ENCODE measurements around the gene FTCD.

DNA sequence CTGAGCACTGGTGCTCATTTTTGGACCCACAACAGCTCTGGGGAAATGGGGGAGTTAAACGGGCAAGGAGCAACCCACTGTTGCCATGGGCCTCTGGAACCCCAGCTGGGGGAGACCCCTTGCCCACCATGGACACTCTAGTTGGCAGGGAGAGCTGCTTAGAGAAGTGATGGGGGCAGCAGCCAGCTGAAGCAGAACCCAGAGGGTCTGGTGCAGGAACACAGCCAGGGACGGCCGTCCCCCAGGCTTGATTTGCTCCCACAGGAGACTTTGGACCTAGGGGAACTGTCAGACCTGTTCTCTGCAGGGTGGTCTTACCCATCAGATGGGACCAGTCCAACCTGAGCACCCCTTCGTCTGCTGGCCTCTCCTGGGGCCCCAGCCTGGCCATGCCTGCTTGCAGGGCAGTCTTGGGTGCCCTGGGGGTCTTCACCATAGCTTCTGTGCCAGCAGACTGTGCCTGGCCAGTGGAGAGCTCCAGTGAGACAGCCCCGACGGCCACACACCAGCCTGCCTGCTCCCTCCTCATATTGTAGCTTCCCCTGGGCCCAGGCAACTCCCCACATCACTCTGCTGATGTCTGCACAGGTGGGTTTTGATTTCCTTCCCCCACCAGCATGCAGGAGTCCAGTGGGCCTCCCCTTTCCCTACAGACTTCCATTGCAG lies 17.6 kb upstream of the FTCD start:
- TF ChIP-seq ZNF274 (IDR thresholded peaks at IDR 0.05; ENCODE audit: borderline replicate concordance, low read depth, low read length) (no peak), ZNF232 (CRISPR knock-in tag; IDR thresholded peaks at IDR 0.05) (no peak), POLR2AphosphoS5 (IDR thresholded peaks at IDR 0.05; ENCODE audit: control insufficient read depth, insufficient read depth, low read depth, low read length) (no peak), EP300 (IDR thresholded peaks at IDR 0.05; ENCODE audit: low read length) (no peak), TARDBP (IDR thresholded peaks at IDR 0.05) (no peak), SP1 (CRISPR knock-in tag; IDR thresholded peaks at IDR 0.05) (no peak)
- TF ChIP-seq, protein P1, sequence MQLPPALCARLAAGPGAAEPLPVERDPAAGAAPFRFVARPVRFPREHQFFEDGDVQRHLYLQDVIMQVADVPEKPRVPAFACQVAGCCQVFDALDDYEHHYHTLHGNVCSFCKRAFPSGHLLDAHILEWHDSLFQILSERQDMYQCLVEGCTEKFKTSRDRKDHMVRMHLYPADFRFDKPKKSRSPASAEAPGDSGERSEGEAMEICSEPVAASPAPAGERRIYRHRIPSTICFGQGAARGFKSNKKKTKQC (CRISPR knock-in tag; IDR thresholded peaks at IDR 0.05): no peak
- TF ChIP-seq, protein P2, sequence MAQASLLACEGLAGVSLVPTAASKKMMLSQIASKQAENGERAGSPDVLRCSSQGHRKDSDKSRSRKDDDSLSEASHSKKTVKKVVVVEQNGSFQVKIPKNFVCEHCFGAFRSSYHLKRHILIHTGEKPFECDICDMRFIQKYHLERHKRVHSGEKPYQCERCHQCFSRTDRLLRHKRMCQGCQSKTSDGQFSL (CRISPR knock-in tag; IDR thresholded peaks at IDR 0.05): no peak
- TF ChIP-seq, protein P2 (tag; IDR thresholded peaks at IDR 0.05): no peak
- TF ChIP-seq, protein P3, sequence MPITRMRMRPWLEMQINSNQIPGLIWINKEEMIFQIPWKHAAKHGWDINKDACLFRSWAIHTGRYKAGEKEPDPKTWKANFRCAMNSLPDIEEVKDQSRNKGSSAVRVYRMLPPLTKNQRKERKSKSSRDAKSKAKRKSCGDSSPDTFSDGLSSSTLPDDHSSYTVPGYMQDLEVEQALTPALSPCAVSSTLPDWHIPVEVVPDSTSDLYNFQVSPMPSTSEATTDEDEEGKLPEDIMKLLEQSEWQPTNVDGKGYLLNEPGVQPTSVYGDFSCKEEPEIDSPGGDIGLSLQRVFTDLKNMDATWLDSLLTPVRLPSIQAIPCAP (CRISPR knock-in tag; IDR thresholded peaks at IDR 0.05; ENCODE audit: borderline replicate concordance): no peak
- TF ChIP-seq, protein P4, sequence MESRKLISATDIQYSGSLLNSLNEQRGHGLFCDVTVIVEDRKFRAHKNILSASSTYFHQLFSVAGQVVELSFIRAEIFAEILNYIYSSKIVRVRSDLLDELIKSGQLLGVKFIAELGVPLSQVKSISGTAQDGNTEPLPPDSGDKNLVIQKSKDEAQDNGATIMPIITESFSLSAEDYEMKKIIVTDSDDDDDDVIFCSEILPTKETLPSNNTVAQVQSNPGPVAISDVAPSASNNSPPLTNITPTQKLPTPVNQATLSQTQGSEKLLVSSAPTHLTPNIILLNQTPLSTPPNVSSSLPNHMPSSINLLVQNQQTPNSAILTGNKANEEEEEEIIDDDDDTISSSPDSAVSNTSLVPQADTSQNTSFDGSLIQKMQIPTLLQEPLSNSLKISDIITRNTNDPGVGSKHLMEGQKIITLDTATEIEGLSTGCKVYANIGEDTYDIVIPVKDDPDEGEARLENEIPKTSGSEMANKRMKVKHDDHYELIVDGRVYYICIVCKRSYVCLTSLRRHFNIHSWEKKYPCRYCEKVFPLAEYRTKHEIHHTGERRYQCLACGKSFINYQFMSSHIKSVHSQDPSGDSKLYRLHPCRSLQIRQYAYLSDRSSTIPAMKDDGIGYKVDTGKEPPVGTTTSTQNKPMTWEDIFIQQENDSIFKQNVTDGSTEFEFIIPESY (CRISPR knock-in tag; IDR thresholded peaks at IDR 0.05): no peak
- TF ChIP-seq, protein P5, sequence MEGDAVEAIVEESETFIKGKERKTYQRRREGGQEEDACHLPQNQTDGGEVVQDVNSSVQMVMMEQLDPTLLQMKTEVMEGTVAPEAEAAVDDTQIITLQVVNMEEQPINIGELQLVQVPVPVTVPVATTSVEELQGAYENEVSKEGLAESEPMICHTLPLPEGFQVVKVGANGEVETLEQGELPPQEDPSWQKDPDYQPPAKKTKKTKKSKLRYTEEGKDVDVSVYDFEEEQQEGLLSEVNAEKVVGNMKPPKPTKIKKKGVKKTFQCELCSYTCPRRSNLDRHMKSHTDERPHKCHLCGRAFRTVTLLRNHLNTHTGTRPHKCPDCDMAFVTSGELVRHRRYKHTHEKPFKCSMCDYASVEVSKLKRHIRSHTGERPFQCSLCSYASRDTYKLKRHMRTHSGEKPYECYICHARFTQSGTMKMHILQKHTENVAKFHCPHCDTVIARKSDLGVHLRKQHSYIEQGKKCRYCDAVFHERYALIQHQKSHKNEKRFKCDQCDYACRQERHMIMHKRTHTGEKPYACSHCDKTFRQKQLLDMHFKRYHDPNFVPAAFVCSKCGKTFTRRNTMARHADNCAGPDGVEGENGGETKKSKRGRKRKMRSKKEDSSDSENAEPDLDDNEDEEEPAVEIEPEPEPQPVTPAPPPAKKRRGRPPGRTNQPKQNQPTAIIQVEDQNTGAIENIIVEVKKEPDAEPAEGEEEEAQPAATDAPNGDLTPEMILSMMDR (IDR thresholded peaks at IDR 0.05 in 2 of 3, conservative IDR thresholded peaks at IDR 0.05 in 1 of 3; ENCODE audit: insufficient read depth in 2 of 3, low read depth in 1 of 3, low read length in 3 of 3): no peak
- TF ChIP-seq, protein P6, sequence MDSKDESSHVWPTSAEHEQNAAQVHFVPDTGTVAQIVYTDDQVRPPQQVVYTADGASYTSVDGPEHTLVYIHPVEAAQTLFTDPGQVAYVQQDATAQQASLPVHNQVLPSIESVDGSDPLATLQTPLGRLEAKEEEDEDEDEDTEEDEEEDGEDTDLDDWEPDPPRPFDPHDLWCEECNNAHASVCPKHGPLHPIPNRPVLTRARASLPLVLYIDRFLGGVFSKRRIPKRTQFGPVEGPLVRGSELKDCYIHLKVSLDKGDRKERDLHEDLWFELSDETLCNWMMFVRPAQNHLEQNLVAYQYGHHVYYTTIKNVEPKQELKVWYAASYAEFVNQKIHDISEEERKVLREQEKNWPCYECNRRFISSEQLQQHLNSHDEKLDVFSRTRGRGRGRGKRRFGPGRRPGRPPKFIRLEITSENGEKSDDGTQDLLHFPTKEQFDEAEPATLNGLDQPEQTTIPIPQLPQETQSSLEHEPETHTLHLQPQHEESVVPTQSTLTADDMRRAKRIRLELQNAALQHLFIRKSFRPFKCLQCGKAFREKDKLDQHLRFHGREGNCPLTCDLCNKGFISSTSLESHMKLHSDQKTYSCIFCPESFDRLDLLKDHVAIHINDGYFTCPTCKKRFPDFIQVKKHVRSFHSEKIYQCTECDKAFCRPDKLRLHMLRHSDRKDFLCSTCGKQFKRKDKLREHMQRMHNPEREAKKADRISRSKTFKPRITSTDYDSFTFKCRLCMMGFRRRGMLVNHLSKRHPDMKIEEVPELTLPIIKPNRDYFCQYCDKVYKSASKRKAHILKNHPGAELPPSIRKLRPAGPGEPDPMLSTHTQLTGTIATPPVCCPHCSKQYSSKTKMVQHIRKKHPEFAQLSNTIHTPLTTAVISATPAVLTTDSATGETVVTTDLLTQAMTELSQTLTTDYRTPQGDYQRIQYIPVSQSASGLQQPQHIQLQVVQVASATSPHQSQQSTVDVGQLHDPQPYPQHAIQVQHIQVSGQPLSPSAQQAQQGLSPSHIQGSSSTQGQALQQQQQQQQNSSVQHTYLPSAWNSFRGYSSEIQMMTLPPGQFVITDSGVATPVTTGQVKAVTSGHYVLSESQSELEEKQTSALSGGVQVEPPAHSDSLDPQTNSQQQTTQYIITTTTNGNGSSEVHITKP (IDR thresholded peaks at IDR 0.05; ENCODE audit: partially characterized antibody): no peak
- TF ChIP-seq, protein P7, sequence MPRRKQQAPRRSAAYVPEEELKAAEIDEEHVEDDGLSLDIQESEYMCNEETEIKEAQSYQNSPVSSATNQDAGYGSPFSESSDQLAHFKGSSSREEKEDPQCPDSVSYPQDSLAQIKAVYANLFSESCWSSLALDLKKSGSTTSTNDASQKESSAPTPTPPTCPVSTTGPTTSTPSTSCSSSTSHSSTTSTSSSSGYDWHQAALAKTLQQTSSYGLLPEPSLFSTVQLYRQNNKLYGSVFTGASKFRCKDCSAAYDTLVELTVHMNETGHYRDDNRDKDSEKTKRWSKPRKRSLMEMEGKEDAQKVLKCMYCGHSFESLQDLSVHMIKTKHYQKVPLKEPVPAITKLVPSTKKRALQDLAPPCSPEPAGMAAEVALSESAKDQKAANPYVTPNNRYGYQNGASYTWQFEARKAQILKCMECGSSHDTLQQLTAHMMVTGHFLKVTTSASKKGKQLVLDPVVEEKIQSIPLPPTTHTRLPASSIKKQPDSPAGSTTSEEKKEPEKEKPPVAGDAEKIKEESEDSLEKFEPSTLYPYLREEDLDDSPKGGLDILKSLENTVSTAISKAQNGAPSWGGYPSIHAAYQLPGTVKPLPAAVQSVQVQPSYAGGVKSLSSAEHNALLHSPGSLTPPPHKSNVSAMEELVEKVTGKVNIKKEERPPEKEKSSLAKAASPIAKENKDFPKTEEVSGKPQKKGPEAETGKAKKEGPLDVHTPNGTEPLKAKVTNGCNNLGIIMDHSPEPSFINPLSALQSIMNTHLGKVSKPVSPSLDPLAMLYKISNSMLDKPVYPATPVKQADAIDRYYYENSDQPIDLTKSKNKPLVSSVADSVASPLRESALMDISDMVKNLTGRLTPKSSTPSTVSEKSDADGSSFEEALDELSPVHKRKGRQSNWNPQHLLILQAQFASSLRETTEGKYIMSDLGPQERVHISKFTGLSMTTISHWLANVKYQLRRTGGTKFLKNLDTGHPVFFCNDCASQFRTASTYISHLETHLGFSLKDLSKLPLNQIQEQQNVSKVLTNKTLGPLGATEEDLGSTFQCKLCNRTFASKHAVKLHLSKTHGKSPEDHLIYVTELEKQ (CRISPR knock-in tag; IDR thresholded peaks at IDR 0.05): no peak
